Activated T-cell treated with anti-CD3 and anti-CD28 coated beads, Interleukin-2, amount 50 U/mL, for 24 hours (primary cell): ENCODE data around the gene SMIM36.
A peak's percentile ranks its signal among the peaks of the same experiment; 100 is the strongest.
"Not testable (repeated sequence)": the region's sequence is repeated elsewhere in the genome, so short reads cannot be mapped to it uniquely, and the experiment has no call there.

Experiments
- DNase-seq: peaks from one replicate; pipeline ENCODE4 v3.0.0-alpha.2; 2020
- H3K27ac Mint-ChIP-seq: 2 replicates; pipeline ENCODE4 v1.8.0; 2020; ENCODE audit warnings: mild to moderate bottlenecking, mixed read lengths
- H3K27me3 Mint-ChIP-seq: 2 replicates; pipeline ENCODE4 v1.8.0; 2020; ENCODE audit warnings: mixed read lengths
- H3K36me3 Mint-ChIP-seq: 2 replicates; pipeline ENCODE4 v1.8.0; 2020; ENCODE audit warnings: low read depth, mixed read lengths
- H3K4me1 Mint-ChIP-seq: 2 replicates; pipeline ENCODE4 v1.8.0; 2020; ENCODE audit warnings: low read depth, mixed read lengths
- H3K4me3 Mint-ChIP-seq: 2 replicates; pipeline ENCODE4 v1.8.0; 2020; ENCODE audit warnings: mild to moderate bottlenecking, moderate library complexity, mixed read lengths
- H3K9me3 Mint-ChIP-seq: 2 replicates; pipeline ENCODE4 v1.8.0; 2020; ENCODE audit warnings: mixed read lengths

SMIM36 gene

DNA sequence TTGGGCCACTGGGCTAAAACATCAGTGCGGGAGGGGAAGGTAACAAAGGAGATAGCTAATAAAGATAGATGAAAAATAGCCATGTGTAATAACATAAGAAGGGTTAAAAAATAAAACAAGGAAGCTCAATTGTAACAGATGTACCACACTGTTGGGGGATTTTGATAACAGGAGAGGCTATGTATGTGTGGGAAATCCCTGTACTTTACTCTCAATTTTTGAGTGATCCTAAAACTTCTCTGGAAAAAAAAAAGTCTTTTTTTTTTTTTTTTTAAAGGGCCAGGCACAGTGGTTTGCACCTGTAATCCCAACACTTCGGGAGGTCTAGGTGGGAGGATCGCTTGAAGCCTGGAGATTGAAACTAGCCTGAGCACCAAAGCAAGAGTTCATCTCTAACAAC is 87.7 kb downstream of the SMIM36 start:
- Mint-ChIP-seq H3K36me3 (peaks cover 21% of the 10 kb centered on the region), H3K27ac (no peak overlapping the region), H3K4me1 (peaks cover 30% of the 10 kb centered on the region), H3K9me3 (no peaks in the 10 kb centered on the region), H3K4me3 (no peak overlapping the region), H3K27me3 (peaks cover 48% of the 10 kb centered on the region)
- no peak for DNase-seq

DNA sequence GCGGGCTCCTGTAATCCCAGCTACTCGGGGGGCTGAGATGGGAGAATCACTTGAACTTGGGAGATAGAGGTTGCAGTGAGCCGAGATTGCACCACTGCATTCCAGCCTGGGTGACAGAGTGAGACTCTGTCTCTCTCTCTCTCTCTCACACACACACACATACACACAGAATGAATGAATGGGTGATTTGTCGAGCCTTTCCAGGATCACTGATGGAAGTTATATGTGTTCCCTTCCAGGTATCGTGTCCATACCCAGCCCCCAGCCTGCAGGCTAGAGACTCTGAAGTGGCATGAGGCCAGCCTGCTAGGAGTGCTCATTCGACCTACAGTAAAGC is 88.5 kb downstream of the SMIM36 start:
- not testable (repeated sequence) for H3K9me3 Mint-ChIP-seq, H3K27ac Mint-ChIP-seq, DNase-seq, H3K4me3 Mint-ChIP-seq
- peaks cover 35% of the 10 kb centered on the region for H3K4me1 Mint-ChIP-seq
- peaks cover 21% of the 10 kb centered on the region for H3K36me3 Mint-ChIP-seq
- peaks cover 43% of the 10 kb centered on the region for H3K27me3 Mint-ChIP-seq

DNA sequence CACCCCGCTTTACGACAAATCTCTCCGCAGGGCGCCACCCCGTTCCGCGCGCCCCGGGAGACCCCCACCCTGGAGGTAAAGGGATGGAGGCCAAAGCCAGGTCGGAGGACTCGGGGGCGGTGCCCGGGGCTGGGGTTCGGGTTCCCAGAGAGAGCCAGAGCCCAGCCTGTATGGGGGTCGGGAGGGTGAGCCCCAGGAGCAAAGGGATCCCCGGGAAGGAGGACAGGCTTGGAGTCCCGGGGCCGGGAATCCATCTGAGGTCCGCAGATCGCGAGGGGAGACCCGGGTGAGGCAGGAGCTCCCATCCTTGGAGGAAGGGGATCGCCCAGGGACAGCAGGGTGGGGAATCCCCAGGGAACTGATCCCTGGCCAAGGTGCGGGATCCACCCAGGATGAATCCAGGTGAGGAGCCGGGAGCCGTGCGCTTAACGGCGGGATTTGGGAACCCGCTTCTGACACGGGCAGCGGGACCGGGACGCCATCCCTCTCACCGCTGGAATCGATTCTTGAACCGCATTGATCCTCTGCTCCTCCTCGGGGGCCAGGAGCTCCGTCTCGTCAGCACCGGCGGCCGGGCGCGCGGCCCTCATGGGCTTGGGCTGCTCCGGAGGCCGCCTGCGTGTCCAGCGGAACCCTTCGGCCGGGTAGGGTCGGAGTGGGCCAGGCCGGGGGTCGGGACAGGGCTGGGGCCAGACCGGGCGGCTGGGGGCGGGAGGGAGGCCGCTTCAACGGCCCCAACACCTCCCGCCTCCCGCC is 89.9 kb downstream of the SMIM36 start, which contains the start of gene MMD:
MMD (minus strand) TSS at position 657 of the 756 bp plus-strand sequence; CDS start at position 517, 140 bp downstream.
- Mint-ChIP-seq H3K36me3 (peaks cover 24% of the 10 kb centered on the region), H3K4me1 (peaks cover 50% of the 10 kb centered on the region), H3K27ac (peak within 1 kb of the TSS; percentile 93), H3K27me3 (peaks cover 32% of the 10 kb centered on the region), H3K4me3 (peak within 1 kb of the TSS; percentile 93), H3K9me3 (no peaks in the 10 kb centered on the region)
- DNase-seq: peak; percentile 63

DNA sequence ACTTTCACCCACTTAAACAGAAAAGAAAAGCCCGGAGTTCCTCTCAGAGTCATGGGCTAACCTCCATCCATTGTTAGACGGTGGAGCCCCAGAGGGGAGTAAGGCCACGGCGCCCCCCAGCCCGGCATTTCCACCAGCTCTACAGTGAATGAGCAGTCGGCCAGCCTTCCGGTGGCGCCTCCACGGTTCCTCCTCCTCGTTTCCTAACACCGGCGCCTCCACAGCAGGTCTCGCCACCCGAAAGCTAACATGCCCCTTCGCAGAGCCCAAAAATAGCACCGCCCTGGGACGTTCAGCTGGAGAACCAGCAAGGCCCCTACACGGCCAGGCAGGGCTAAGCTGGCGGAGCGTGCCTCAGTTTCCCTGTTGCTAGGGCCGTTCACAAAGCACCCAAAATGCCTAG is 90.5 kb downstream of the SMIM36 start:
- no peaks in the 10 kb centered on the region for H3K9me3 Mint-ChIP-seq
- peaks cover 31% of the 10 kb centered on the region for H3K27me3 Mint-ChIP-seq
- H3K36me3 Mint-ChIP-seq: peaks cover 24% of the 10 kb centered on the region
- H3K4me3 Mint-ChIP-seq: peak overlapping the region; percentile 93
- peaks cover 51% of the 10 kb centered on the region for H3K4me1 Mint-ChIP-seq
- peak overlapping the region; percentile 93 for H3K27ac Mint-ChIP-seq
- peak; percentile 68 for DNase-seq

- DNase-seq: peak; percentile 34
- no peaks in the 10 kb centered on the region for H3K9me3 Mint-ChIP-seq
- H3K4me3 Mint-ChIP-seq: peak overlapping the region; percentile 93
- peaks cover 53% of the 10 kb centered on the region for H3K4me1 Mint-ChIP-seq
- H3K36me3 Mint-ChIP-seq: peaks cover 24% of the 10 kb centered on the region
- H3K27me3 Mint-ChIP-seq: peaks cover 25% of the 10 kb centered on the region
- H3K27ac Mint-ChIP-seq: peak overlapping the region; percentile 93
These were observed 91.0 kb downstream of the SMIM36 start for GRCh38 chr17:55420067-55420775.

GRCh38 chr17:55418369-55419268 is 92.6 kb downstream of the SMIM36 start:
- no peak for DNase-seq
- Mint-ChIP-seq H3K36me3 (peaks cover 33% of the 10 kb centered on the region), H3K9me3 (no peaks in the 10 kb centered on the region), H3K4me3 (no peak overlapping the region), H3K4me1 (peaks cover 64% of the 10 kb centered on the region), H3K27me3 (peaks cover 10% of the 10 kb centered on the region), H3K27ac (no peak overlapping the region)

DNA sequence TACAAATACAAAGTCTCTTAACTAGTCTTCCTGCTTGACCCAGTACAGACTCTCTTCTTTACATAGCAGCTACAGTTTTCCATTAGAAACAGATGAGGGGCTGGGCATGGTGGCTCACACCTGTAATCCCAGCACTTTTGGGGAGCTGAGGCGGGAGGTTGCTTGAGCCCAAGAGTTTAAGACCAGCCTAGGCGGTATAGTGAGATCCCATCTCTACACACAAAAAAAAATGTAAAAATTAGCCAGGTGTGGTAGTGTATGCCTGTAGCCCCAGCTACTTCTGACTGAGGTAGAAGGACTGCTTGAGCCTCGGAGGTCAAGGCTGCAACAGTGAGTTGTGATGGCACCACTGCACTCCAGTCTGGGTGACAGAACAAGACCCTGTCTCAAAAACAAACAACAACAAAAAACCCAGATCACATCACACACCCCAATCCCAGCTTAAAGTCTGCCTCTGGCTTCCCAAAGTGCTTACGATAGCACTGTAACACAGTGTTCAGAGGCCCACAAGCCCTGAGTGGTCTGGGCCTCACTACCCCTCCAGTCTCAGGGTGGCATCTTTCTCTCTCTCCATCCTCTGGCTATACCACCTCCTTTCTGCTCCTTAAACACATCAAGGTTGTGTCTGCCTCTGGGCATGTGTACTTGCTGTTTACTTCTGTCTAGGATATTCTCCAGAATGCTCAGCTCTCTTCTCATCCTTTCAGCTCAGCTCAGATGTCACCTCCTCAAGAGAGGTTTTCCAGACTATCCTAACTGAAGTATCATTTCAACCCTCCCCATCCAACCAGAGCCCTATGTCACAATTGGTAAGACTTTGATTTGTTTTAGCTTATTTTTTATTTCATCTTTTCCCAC is 93.6 kb downstream of the SMIM36 start:
- Mint-ChIP-seq H3K36me3 (peaks cover 43% of the 10 kb centered on the region), H3K4me3 (no peak overlapping the region), H3K4me1 (peaks cover 65% of the 10 kb centered on the region), H3K27me3 (peaks cover 3% of the 10 kb centered on the region), H3K27ac (no peak overlapping the region), H3K9me3 (no peaks in the 10 kb centered on the region)
- no peak for DNase-seq

- H3K27ac Mint-ChIP-seq: no peak overlapping the region
- no peak for DNase-seq
- H3K36me3 Mint-ChIP-seq: peaks cover 53% of the 10 kb centered on the region
- no peaks in the 10 kb centered on the region for H3K27me3 Mint-ChIP-seq
- H3K4me3 Mint-ChIP-seq: no peak overlapping the region
- H3K4me1 Mint-ChIP-seq: peaks cover 61% of the 10 kb centered on the region
- H3K9me3 Mint-ChIP-seq: no peaks in the 10 kb centered on the region
These were observed 94.7 kb downstream of the SMIM36 start for GRCh38 chr17:55416470-55417052.

- Mint-ChIP-seq H3K36me3 (peaks cover 55% of the 10 kb centered on the region), H3K9me3 (no peaks in the 10 kb centered on the region), H3K27ac (no peak overlapping the region), H3K27me3 (no peaks in the 10 kb centered on the region), H3K4me1 (peaks cover 61% of the 10 kb centered on the region), H3K4me3 (no peak overlapping the region)
- no peak for DNase-seq
These were observed 95.3 kb downstream of the SMIM36 start for GRCh38 chr17:55416000-55416399.

DNA sequence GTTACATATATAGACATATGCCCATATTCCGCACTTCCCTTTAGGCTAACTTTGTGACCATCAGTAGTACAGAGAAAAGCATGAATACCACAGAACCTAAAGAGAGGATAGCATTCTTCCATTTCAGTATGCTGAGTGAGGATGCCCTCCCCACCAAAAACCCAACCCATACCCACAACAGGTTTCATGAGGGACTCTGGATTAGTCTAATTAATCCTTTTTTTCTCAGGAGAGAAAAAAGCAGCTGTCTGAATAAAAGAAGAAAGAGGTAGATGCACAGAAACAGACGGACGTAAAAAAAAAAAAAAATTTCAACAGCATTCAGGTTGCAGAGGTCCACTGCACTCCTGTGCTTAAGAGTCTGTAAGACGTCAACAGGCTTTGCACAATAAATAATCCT is 96.3 kb downstream of the SMIM36 start:
- no peaks in the 10 kb centered on the region for H3K9me3 Mint-ChIP-seq
- H3K36me3 Mint-ChIP-seq: peaks cover 56% of the 10 kb centered on the region
- no peak overlapping the region for H3K4me3 Mint-ChIP-seq
- peak overlapping the region; percentile 37 for H3K27ac Mint-ChIP-seq
- peaks cover 54% of the 10 kb centered on the region for H3K4me1 Mint-ChIP-seq
- DNase-seq: no peak
- H3K27me3 Mint-ChIP-seq: no peaks in the 10 kb centered on the region

GRCh38 chr17:55413825-55414489 is 97.3 kb downstream of the SMIM36 start:
- Mint-ChIP-seq H3K27ac (peak overlapping the region; percentile 65), H3K9me3 (no peaks in the 10 kb centered on the region), H3K4me1 (peaks cover 43% of the 10 kb centered on the region), H3K4me3 (no peak overlapping the region), H3K36me3 (peaks cover 59% of the 10 kb centered on the region), H3K27me3 (no peaks in the 10 kb centered on the region)
- DNase-seq: no peak

DNA sequence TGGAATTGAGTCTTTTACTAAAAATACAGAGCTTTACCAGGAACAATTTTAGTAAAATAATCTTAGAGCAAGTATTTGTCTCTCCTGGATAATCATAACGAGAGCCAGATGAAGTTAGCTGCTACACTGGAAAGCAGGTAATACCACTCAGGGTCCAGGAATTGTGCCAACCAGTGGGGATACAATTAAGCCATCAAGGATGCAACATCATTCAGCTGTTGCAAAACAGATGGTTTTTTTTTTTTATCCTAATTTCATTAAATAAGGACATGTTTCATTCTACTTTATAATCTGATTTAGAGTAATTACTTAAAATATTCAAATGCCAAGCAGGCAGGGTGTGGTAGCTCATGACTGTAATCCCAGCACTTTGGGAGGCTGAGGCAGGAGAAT is 99.8 kb downstream of the SMIM36 start:
- Mint-ChIP-seq H3K4me3 (no peak overlapping the region), H3K27ac (no peak overlapping the region), H3K4me1 (peaks cover 20% of the 10 kb centered on the region), H3K9me3 (no peaks in the 10 kb centered on the region), H3K27me3 (no peaks in the 10 kb centered on the region), H3K36me3 (peaks cover 76% of the 10 kb centered on the region)
- DNase-seq: no peak
